Trophoblast cell (in vitro differentiated cells and primary cell): ENCODE measurements around the gene GXYLT2.

Experiments used
- DNase-seq, 2 donors: peaks; one replicate each; pipeline ENCODE4 v3.0.0-alpha.2; 2016
- H2AFZ ChIP-seq: 2 replicates; pipeline ENCODE4 v1.6.1; 2013; ENCODE audit warnings: low read length, moderate library complexity, mild to moderate bottlenecking; ENCODE audit not compliant: insufficient read depth, poor library complexity
- H2AK5ac ChIP-seq: 2 replicates; pipeline ENCODE4 v1.6.1; 2013; ENCODE audit warnings: mild to moderate bottlenecking, low read length
- H2BK120ac ChIP-seq: 2 replicates; pipeline ENCODE4 v1.6.1; 2013; ENCODE audit warnings: low read length, mild to moderate bottlenecking, moderate library complexity; ENCODE audit not compliant: insufficient read depth, poor library complexity
- H2BK12ac ChIP-seq: 2 replicates; pipeline ENCODE4 v1.6.1; 2013; ENCODE audit warnings: mild to moderate bottlenecking, low read length, moderate library complexity
- H2BK5ac ChIP-seq: 2 replicates; pipeline ENCODE4 v1.6.1; 2013; ENCODE audit warnings: low read length, low read depth, moderate library complexity, mild to moderate bottlenecking; ENCODE audit not compliant: poor library complexity
- H3K14ac ChIP-seq: 2 replicates; pipeline ENCODE4 v1.6.1; 2013; ENCODE audit warnings: mild to moderate bottlenecking, low read length
- H3K18ac ChIP-seq: 2 replicates; pipeline ENCODE4 v1.6.1; 2013; ENCODE audit warnings: mild to moderate bottlenecking, low read length
- H3K23ac ChIP-seq: 2 replicates; pipeline ENCODE4 v1.6.1; 2013; ENCODE audit warnings: low read length
- H3K27ac ChIP-seq: 2 replicates; pipeline ENCODE4 v1.5.1; 2013; ENCODE audit warnings: low read depth, mild to moderate bottlenecking, inconsistent platforms, low read length, moderate library complexity
- H3K27me3 ChIP-seq: 2 replicates; pipeline ENCODE4 v1.6.1; 2013; ENCODE audit warnings: inconsistent platforms, mild to moderate bottlenecking, low read length, moderate library complexity; ENCODE audit not compliant: insufficient read depth
- H3K36me3 ChIP-seq, 2 experiments: 1 replicate in 1 of 2; 2 replicates in 1 of 2; pipeline ENCODE4 v1.6.1; 2013; ENCODE audit warnings: low read length in 2 of 2, mild to moderate bottlenecking in 2 of 2, moderate library complexity in 1 of 2; ENCODE audit not compliant: insufficient read depth in 2 of 2, control insufficient read depth in 1 of 2
- H3K4ac ChIP-seq: 2 replicates; pipeline ENCODE4 v1.6.1; 2013; ENCODE audit warnings: low read depth, mild to moderate bottlenecking, low read length, moderate library complexity
- H3K4me1 ChIP-seq, 2 experiments: 1 replicate in 1 of 2; 2 replicates in 1 of 2; pipeline ENCODE4 v1.6.1; 2013; ENCODE audit warnings: low read length in 2 of 2, mild to moderate bottlenecking in 2 of 2, moderate library complexity in 1 of 2; ENCODE audit not compliant: insufficient read depth in 2 of 2, control insufficient read depth in 1 of 2
- H3K4me2 ChIP-seq: 2 replicates; pipeline ENCODE4 v1.6.1; 2013; ENCODE audit warnings: inconsistent platforms, mild to moderate bottlenecking, low read length, moderate library complexity
- H3K4me3 ChIP-seq: 2 replicates; pipeline ENCODE4 v1.5.1; 2013; ENCODE audit warnings: mild to moderate bottlenecking, low read depth, low read length, inconsistent platforms
- H3K79me1 ChIP-seq: one replicate; pipeline ENCODE4 v1.6.1; 2013; ENCODE audit warnings: low read length
- H3K79me2 ChIP-seq: 2 replicates; pipeline ENCODE4 v1.6.1; 2013; ENCODE audit warnings: low read length, mild to moderate bottlenecking; ENCODE audit not compliant: control insufficient read depth, insufficient read depth, poor library complexity
- H3K9ac ChIP-seq: 2 replicates; pipeline ENCODE4 v1.6.1; 2013; ENCODE audit warnings: mild to moderate bottlenecking, low read length
- H3K9me3 ChIP-seq: 2 replicates; pipeline ENCODE4 v1.6.1; 2013; ENCODE audit warnings: low read depth, mild to moderate bottlenecking, control low read depth, inconsistent platforms, low read length; ENCODE audit not compliant: insufficient read depth
- H4K12ac ChIP-seq: 2 replicates; pipeline ENCODE4 v1.6.1; 2013; ENCODE audit warnings: low read depth, mild to moderate bottlenecking, low read length, moderate library complexity
- H4K8ac ChIP-seq: 2 replicates; pipeline ENCODE4 v1.6.1; 2013; ENCODE audit warnings: low read depth, mild to moderate bottlenecking, low read length, moderate library complexity
- H4K91ac ChIP-seq: one replicate; pipeline ENCODE4 v1.6.1; 2013; ENCODE audit warnings: low read depth, mild to moderate bottlenecking, low read length, moderate library complexity
- WGBS: extraction: QIAGEN DNeasy Blood & Tissue Kit; methylation state at CpG from one replicate; pipeline ENCODE4 v1.1.7; 2013; ENCODE audit warnings: missing lambda C conversion rate; ENCODE audit not compliant: insufficient read length, insufficient coverage; ENCODE audit errors: extremely low coverage; 5-methylcytosine and 5-hydroxymethylcytosine counted together

The GXYLT2 gene

GRCh38 chr3:72993391-72993790, 105.5 kb downstream of the GXYLT2 start:
- Histone ChIP-seq H3K27me3 (no peaks in the 10 kb centered on the region), H2AK5ac (no peak overlapping the region), H3K9ac (no peak overlapping the region), H2AFZ (no peak overlapping the region), H3K36me3 (no peaks in the 10 kb centered on the region), H4K12ac (no peak overlapping the region), H2BK5ac (no peak overlapping the region), H3K4ac (no peak overlapping the region), H4K91ac (no peak overlapping the region), H2BK120ac (no peak overlapping the region), H3K4me1 (peaks cover 4 to 6% of the 10 kb centered on the region in 2 experiments), H3K79me1 (peaks cover 13% of the 10 kb centered on the region), H4K8ac (no peak overlapping the region), H3K79me2 (peaks cover 11% of the 10 kb centered on the region), H3K4me3 (no peak overlapping the region), H3K27ac (no peak overlapping the region), H3K23ac (no peak overlapping the region), H2BK12ac (no peak overlapping the region), H3K14ac (no peak overlapping the region), H3K18ac (no peak overlapping the region), H3K9me3 (no peaks in the 10 kb centered on the region), H3K4me2 (no peak overlapping the region)
- WGBS: no CpG with 5 or more reads among the region's 6 CpGs
- peak; percentile 45 to 60 for DNase-seq

DNA sequence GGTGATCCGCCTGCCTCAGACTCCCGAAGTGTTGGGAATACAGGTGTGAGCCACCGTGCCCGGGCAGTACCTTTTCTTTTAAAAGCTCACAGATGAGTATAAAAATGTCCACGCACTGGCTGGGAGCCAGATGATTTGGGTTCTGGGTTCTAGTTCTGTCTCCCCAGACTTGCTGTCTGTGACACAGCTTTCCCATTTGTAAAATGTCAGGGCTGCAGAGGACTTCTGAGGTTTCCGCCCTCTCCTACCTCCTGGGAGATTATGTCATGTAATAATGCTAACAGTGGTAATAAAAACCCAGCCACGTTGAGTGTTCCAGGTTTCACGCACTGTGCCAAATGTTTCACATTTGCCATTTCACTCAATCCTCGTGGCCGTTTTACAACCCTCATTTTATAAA, 107.5 kb downstream of the GXYLT2 start:
- Histone ChIP-seq H3K23ac (no peak overlapping the region), H2AK5ac (no peak overlapping the region), H3K9ac (no peak overlapping the region), H4K8ac (no peak overlapping the region), H3K4me3 (no peak overlapping the region), H3K36me3 (peaks cover 0 to 3% of the 10 kb centered on the region in 2 experiments), H3K18ac (no peak overlapping the region), H3K27ac (no peak overlapping the region), H3K9me3 (no peaks in the 10 kb centered on the region), H4K91ac (no peak overlapping the region), H3K4me2 (no peak overlapping the region), H3K27me3 (no peaks in the 10 kb centered on the region), H3K79me2 (peaks cover 11% of the 10 kb centered on the region), H4K12ac (no peak overlapping the region), H2BK12ac (no peak overlapping the region), H2AFZ (no peak overlapping the region), H2BK120ac (no peak overlapping the region), H3K4me1 (peaks cover 4 to 9% of the 10 kb centered on the region in 2 experiments), H2BK5ac (no peak overlapping the region), H3K79me1 (peaks cover 13% of the 10 kb centered on the region), H3K4ac (no peak overlapping the region), H3K14ac (no peak overlapping the region)
- no CpG with 5 or more reads among the region's 10 CpGs for WGBS
- DNase-seq: no peak

DNA sequence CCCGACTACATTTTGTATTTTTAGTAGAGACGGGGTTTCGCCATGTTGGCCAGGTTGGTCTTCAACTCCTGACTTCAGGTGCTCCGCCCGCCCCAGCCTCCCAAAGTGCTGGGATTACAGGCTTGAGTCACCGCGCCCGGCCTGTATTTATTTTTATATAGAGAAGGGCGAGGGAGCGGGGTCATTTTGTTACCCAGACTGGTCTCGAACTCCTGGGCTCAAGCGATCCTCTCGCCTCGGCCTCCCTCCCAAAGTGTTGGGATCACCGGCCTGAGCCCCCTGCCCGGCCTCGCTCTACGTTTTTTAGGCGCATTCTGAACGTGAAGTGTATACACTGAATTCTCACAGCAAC, 108.3 kb downstream of the GXYLT2 start:
- H2AFZ ChIP-seq: peak overlapping the region; percentile 96

DNA sequence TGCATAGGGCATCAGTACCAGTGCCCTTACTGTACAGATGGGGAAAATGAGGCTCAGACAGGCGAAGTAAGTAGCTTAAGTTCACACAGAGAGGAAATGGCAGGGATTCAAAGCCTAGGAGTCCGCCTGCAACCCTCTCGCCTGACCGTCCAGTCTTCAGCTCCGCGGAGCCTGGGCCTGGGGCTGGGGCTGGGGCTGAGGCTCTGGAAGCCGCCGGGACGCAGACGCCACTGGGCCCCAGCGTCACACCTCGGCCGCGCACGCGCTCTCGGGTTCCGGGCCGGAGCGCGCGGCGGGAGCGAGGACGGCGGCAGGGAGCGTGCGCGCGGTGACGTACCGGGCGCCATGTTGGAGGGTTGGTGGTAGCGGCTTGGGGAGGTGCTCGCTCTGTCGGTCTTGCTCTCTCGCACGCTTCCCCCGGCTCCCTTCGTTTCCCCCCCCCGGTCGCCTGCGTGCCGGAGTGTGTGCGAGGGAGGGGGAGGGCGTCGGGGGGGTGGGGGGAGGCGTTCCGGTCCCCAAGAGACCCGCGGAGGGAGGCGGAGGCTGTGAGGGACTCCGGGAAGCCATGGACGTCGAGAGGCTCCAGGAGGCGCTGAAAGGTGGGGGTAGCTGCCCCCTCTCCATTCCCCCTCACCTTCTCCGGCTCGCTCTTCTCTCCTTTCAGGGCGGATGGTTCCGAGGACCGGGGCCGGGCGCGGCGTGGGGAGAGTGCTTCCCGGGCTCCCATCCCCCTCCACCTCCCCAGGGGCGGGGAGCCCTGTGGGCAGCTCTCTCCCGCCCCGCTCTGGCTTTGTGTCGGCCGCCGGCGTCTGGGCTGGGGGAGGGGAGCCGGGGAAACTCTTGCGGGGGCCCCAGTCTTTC, 108.9 kb downstream of the GXYLT2 start, which contains the start of gene PPP4R2:
Gene PPP4R2 (plus strand): TSS at position 339 of the 861 bp plus-strand sequence. CDS start 227 bp downstream, at position 566.
- Histone ChIP-seq H3K79me2 (peaks cover 15% of the 10 kb centered on the region), H3K4ac (peak within 1 kb of the TSS; percentile 92), H3K79me1 (peaks cover 13% of the 10 kb centered on the region), H3K27ac (peak within 1 kb of the TSS; percentile 99), H3K9ac (peak within 1 kb of the TSS; percentile 95), H2AFZ (peak within 1 kb of the TSS; percentile 96), H3K4me3 (peak within 1 kb of the TSS; percentile 93), H2AK5ac (peak within 1 kb of the TSS; percentile 91), H3K18ac (peak within 1 kb of the TSS; percentile 97), H4K8ac (peak within 1 kb of the TSS; percentile 97), H4K91ac (peak within 1 kb of the TSS; percentile 96), H3K14ac (peak within 1 kb of the TSS; percentile 99), H3K4me2 (peak within 1 kb of the TSS; percentile 70), H2BK120ac (peak within 1 kb of the TSS; percentile 96), H3K23ac (no peak within 1 kb of the TSS), H2BK12ac (peak within 1 kb of the TSS; percentile 59), H3K27me3 (no peaks in the 10 kb centered on the region), H3K36me3 (peaks cover 6 to 7% of the 10 kb centered on the region in 2 experiments), H2BK5ac (peak within 1 kb of the TSS; percentile 99), H4K12ac (peak within 1 kb of the TSS; percentile 92), H3K9me3 (no peaks in the 10 kb centered on the region), H3K4me1 (peaks cover 4 to 9% of the 10 kb centered on the region in 2 experiments)
- DNase-seq: peak; percentile 93 to 97
- WGBS: no CpG with 5 or more reads among the region's 75 CpGs

More for the DNA sequence above, 108.3 kb downstream of the GXYLT2 start:
- Histone ChIP-seq H3K36me3 (peaks cover under 1 to 3% of the 10 kb centered on the region in 2 experiments), H3K4ac (peak overlapping the region; percentile 72), H3K4me3 (peak overlapping the region; percentile 67), H3K79me2 (peaks cover 11% of the 10 kb centered on the region), H3K4me1 (peaks cover 4 to 9% of the 10 kb centered on the region in 2 experiments), H3K9me3 (no peaks in the 10 kb centered on the region), H3K4me2 (peak overlapping the region; percentile 65), H3K79me1 (peaks cover 13% of the 10 kb centered on the region), H2BK120ac (peak overlapping the region; percentile 74), H4K8ac (peak overlapping the region; percentile 97), H4K12ac (peak overlapping the region; percentile 79), H2AK5ac (peak overlapping the region; percentile 39), H3K27me3 (no peaks in the 10 kb centered on the region), H3K18ac (peak overlapping the region; percentile 91), H2BK5ac (peak overlapping the region; percentile 82), H3K9ac (peak overlapping the region; percentile 74), H4K91ac (peak overlapping the region; percentile 87), H3K27ac (peak overlapping the region; percentile 79), H3K14ac (peak overlapping the region; percentile 69), H3K23ac (no peak overlapping the region), H2BK12ac (peak overlapping the region; percentile 59)
- WGBS: no CpG with 5 or more reads among the region's 20 CpGs
- no peak for DNase-seq
